AML-193 (cell line): ENCODE measurements around the gene BZW2.
"Not testable (repeated sequence)": the region's sequence is repeated elsewhere in the genome, so short reads cannot be mapped to it uniquely, and the experiment has no call there.

ENCODE experiments used
- DNase-seq, 2 experiments: peaks; one replicate each; lab custom pipeline; 2025; lab: John Stamatoyannopoulos, UW

The BZW2 gene

GRCh38 chr7:16670731-16671344 lies 24.9 kb downstream of the BZW2 start:
- no peak for DNase-seq

- no peak for DNase-seq
Measured at GRCh38 chr7:16671811-16672210, 25.8 kb downstream of the BZW2 start.

- no peak for DNase-seq
Measured at GRCh38 chr7:16675277-16675676, 29.3 kb downstream of the BZW2 start.

- no peak for DNase-seq
Measured at GRCh38 chr7:16677978-16678494, 32.1 kb downstream of the BZW2 start.

- not testable (repeated sequence) for DNase-seq
Measured at GRCh38 chr7:16678645-16679566, 32.9 kb downstream of the BZW2 start.

- no peak for DNase-seq
Measured at GRCh38 chr7:16684935-16685334, 39.0 kb downstream of the BZW2 start.

- no peak for DNase-seq
Measured at GRCh38 chr7:16685535-16685934, 39.6 kb downstream of the BZW2 start.

GRCh38 chr7:16688249-16688648 lies 42.3 kb downstream of the BZW2 start:
- DNase-seq = no peak

- no peak for DNase-seq
Measured at GRCh38 chr7:16691241-16691640, 45.3 kb downstream of the BZW2 start.

- no peak for DNase-seq
Measured at GRCh38 chr7:16693601-16694318, 47.8 kb downstream of the BZW2 start.

- no peak for DNase-seq
Measured at GRCh38 chr7:16694806-16695205, 48.8 kb downstream of the BZW2 start.

- peak; percentile 36 to 50 for DNase-seq
Measured at GRCh38 chr7:16695621-16696237, 49.7 kb downstream of the BZW2 start.

GRCh38 chr7:16697507-16698199 lies 51.7 kb downstream of the BZW2 start:
- no peak for DNase-seq

GRCh38 chr7:16698200-16698905 lies 52.4 kb downstream of the BZW2 start:
- no peak for DNase-seq

GRCh38 chr7:16702441-16702840 lies 56.5 kb downstream of the BZW2 start:
- DNase-seq = no peak

- no peak for DNase-seq
Measured at GRCh38 chr7:16708511-16708910, 62.5 kb downstream of the BZW2 start.

GRCh38 chr7:16708980-16709379 lies 63.0 kb downstream of the BZW2 start:
- DNase-seq = peak; percentile 19 to 40

- no peak for DNase-seq
Measured at GRCh38 chr7:16710651-16711050, 64.7 kb downstream of the BZW2 start.

- DNase-seq = no peak
Measured at GRCh38 chr7:16711730-16712129, 65.7 kb downstream of the BZW2 start.

- no peak for DNase-seq
Measured at GRCh38 chr7:16712916-16713315, 66.9 kb downstream of the BZW2 start.

- DNase-seq = no peak
Measured at GRCh38 chr7:16715928-16716327, 69.9 kb downstream of the BZW2 start.
